Peyer's patch (tissue), 4 donors: Measurements from ENCODE around the gene NRG3.

ENCODE experiments used
- CTCF ChIP-seq, 6 experiments: fragments of 450-650 bp in 4 of 6; fragments of 200-600 bp in 2 of 6; sonication (generic) in 1 of 6; IDR thresholded peaks; one replicate each; pipeline ENCODE4 v1.5.1; 2017 to 2019; ENCODE audit warnings: antibody characterized with exemption in 6 of 6, mild to moderate bottlenecking in 3 of 6, moderate library complexity in 1 of 6
- POLR2A ChIP-seq, 2 donors: fragments of 450-650 bp; IDR thresholded peaks; one replicate each; pipeline ENCODE4 v1.5.1; 2017; ENCODE audit warnings: antibody characterized with exemption in 2 of 2, mild to moderate bottlenecking in 2 of 2, moderate library complexity in 2 of 2

- TF ChIP-seq CTCF (IDR thresholded peaks at IDR 0.05), result no peak
- no peak for TF ChIP-seq POLR2A (IDR thresholded peaks at IDR 0.05)
Observed at GRCh38 chr10:82759050-82759449, 884.1 kb downstream of the NRG3 start.
